HL-60 (cell line): Measurements from ENCODE around the gene CES3.

Experiments used
- POLR2AphosphoS5 ChIP-seq: IDR thresholded peaks from 2 replicates; pipeline ENCODE4 v1.6.1; 2012; ENCODE audit warnings: low read depth
- REST ChIP-seq: IDR thresholded peaks from 2 replicates; pipeline ENCODE4 v1.6.1; 2012; ENCODE audit warnings: low read depth; ENCODE audit not compliant: insufficient replicate concordance
- SPI1 ChIP-seq: IDR thresholded peaks from 2 replicates; pipeline ENCODE4 v1.6.1; 2012; ENCODE audit warnings: low read depth, mild to moderate bottlenecking, borderline replicate concordance
- TF ChIP-seq, protein P1 (sequence below): IDR thresholded peaks from one replicate; pipeline ENCODE4 v1.5.1; 2011; ENCODE audit warnings: low read length, control low read depth, inconsistent platforms; ENCODE audit not compliant: insufficient read depth

DNA sequence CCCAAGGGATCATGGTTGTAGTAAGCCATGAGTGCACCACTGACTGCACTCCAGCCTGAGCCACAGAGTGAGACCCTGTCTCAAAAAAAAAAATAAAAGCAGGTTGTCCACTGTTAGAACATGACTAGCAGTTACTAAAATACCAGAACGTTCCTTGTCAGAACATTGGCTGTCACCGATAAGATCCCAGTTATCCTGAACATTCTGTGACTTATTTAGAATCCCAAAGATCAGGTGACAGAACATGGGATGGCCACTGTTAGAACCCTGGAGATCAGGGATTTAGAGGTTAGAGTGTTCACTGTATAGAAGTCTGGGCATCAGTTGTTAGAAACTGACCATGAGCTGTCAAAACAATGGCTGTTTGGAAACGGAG is 35.9 kb downstream of the CES3 start:
- TF ChIP-seq REST: no peak
- TF ChIP-seq, protein P1, sequence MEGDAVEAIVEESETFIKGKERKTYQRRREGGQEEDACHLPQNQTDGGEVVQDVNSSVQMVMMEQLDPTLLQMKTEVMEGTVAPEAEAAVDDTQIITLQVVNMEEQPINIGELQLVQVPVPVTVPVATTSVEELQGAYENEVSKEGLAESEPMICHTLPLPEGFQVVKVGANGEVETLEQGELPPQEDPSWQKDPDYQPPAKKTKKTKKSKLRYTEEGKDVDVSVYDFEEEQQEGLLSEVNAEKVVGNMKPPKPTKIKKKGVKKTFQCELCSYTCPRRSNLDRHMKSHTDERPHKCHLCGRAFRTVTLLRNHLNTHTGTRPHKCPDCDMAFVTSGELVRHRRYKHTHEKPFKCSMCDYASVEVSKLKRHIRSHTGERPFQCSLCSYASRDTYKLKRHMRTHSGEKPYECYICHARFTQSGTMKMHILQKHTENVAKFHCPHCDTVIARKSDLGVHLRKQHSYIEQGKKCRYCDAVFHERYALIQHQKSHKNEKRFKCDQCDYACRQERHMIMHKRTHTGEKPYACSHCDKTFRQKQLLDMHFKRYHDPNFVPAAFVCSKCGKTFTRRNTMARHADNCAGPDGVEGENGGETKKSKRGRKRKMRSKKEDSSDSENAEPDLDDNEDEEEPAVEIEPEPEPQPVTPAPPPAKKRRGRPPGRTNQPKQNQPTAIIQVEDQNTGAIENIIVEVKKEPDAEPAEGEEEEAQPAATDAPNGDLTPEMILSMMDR: no peak
- no peak for TF ChIP-seq SPI1
- no peak for TF ChIP-seq POLR2AphosphoS5
